Fibroblast of lung (primary cell): ENCODE results near the gene C17orf67. TPM values are rescaled to one million over a fixed set of nuclear protein-coding genes. Genes with fewer than 3 reads are reported as not detected.

Experiments used
- DNase-seq, 2 donors: peaks; one replicate each; pipeline versions ENCODE4 v3.0.0 to v3.0.0-alpha.2; 2010; ENCODE audit warnings: low read depth in 2 of 2
- H2AFZ ChIP-seq: 2 replicates; pipeline ENCODE4 v1.5.1; 2012; ENCODE audit warnings: low read length, control low read depth, inconsistent platforms
- H3K27ac ChIP-seq: 2 replicates; pipeline ENCODE4 v1.5.1; 2011; ENCODE audit warnings: low read length, control low read depth; ENCODE audit not compliant: insufficient read depth
- H3K27me3 ChIP-seq: 2 replicates; pipeline ENCODE4 v1.5.1; 2011; ENCODE audit warnings: mild to moderate bottlenecking, low read length; ENCODE audit not compliant: control insufficient read depth, insufficient read depth
- H3K36me3 ChIP-seq: 2 replicates; pipeline ENCODE4 v1.5.1; 2011; ENCODE audit warnings: low read length; ENCODE audit not compliant: control insufficient read depth, insufficient read depth
- H3K4me1 ChIP-seq: 2 replicates; pipeline ENCODE4 v1.5.1; 2011; ENCODE audit warnings: low read length; ENCODE audit not compliant: control insufficient read depth, insufficient read depth; ENCODE audit errors: extremely low read depth
- H3K4me2 ChIP-seq: 2 replicates; pipeline ENCODE4 v1.5.1; 2011; ENCODE audit warnings: low read length, control low read depth; ENCODE audit not compliant: insufficient read depth; ENCODE audit errors: extremely low read depth
- H3K4me3 ChIP-seq, 4 experiments: fragments of 200-600 bp in 1 of 4; sonication (generic) in 1 of 4; replicated peaks in 1 of 4; 2 replicates each; pipeline ENCODE4 v1.5.1; 2011 to 2016; ENCODE audit warnings: low read length in 4 of 4, low read depth in 3 of 4, mild to moderate bottlenecking in 3 of 4, control low read depth in 2 of 4, inconsistent platforms in 1 of 4, mixed read lengths in 1 of 4; ENCODE audit not compliant: insufficient read depth in 1 of 4; ENCODE audit errors: control extremely low read depth in 1 of 4
- H3K79me2 ChIP-seq: 2 replicates; pipeline ENCODE4 v1.5.1; 2012; ENCODE audit warnings: mild to moderate bottlenecking, low read length, inconsistent platforms; ENCODE audit not compliant: control insufficient read depth, insufficient read depth
- H3K9ac ChIP-seq: 2 replicates; pipeline ENCODE4 v1.5.1; 2011; ENCODE audit warnings: mild to moderate bottlenecking, low read length, control low read depth; ENCODE audit not compliant: insufficient read depth
- H3K9me3 ChIP-seq: 2 replicates; pipeline ENCODE4 v1.5.1; 2012; ENCODE audit warnings: low read depth, low read length; ENCODE audit not compliant: control insufficient read depth, insufficient read depth
- H4K20me1 ChIP-seq: 2 replicates; pipeline ENCODE4 v1.5.1; 2011; ENCODE audit warnings: low read length; ENCODE audit not compliant: control insufficient read depth, insufficient read depth; ENCODE audit errors: extremely low read depth
- CTCF ChIP-seq, 2 donors: IDR thresholded peaks in 1 of 2; conservative IDR thresholded peaks in 1 of 2; 1 replicate in 1 of 2; 2 replicates in 1 of 2; pipeline ENCODE4 v1.5.1; 2011 to 2012; ENCODE audit warnings: low read length in 2 of 2, control low read depth in 1 of 2, inconsistent platforms in 1 of 2, low read depth in 1 of 2, mild to moderate bottlenecking in 1 of 2
- EZH2 ChIP-seq: IDR thresholded peaks from 2 replicates; pipeline ENCODE4 v1.5.1; 2012; ENCODE audit warnings: low read length, control low read depth, mild to moderate bottlenecking; ENCODE audit errors: missing control alignments
- polyA plus RNA-seq, 2 donors: library from polyadenylated mRNA; depleted of rRNA in 1 of 2; stranded (reverse) in 1 of 2; unstranded in 1 of 2; fragments of >200 nt; gene quantifications; 2 replicates each; pipeline ENCODE4 v1.2.1, GENCODE V29; 2011 to 2012; ENCODE audit warnings: missing spikeins in 1 of 2
- total RNA-seq: library from RNA; depleted of rRNA; stranded (reverse); fragments of >200 nt; gene quantifications from 2 replicates; pipeline ENCODE4 v1.2.1, GENCODE V29; 2014

C17orf67 gene
- total and polyA plus RNA-seq, 2 donors (not counting 1 experiment from before 2014, with no cell fraction given): 0.45 to 1.7 TPM

- H3K27me3 ChIP-seq: no peaks in the 10 kb centered on the region
- TF ChIP-seq CTCF (conservative IDR thresholded peaks at IDR 0.05 in 1 of 2, IDR thresholded peaks at IDR 0.05 in 1 of 2; ENCODE audit: low read depth in 1 of 2, low read length in 2 of 2) (no peak), EZH2 (no peak)
- peak overlapping the region; percentile 62 to 88 (median 76) for H3K4me3 ChIP-seq
- peak overlapping the region; percentile 82 for H3K9ac ChIP-seq
- peak; percentile 6 to 27 for DNase-seq
- peak overlapping the region; percentile 69 for H2AFZ ChIP-seq
- H3K4me2 ChIP-seq: peak overlapping the region; percentile 89
- H3K36me3 ChIP-seq: no peaks in the 10 kb centered on the region
- peaks cover 23% of the 10 kb centered on the region for H3K79me2 ChIP-seq
- no peaks in the 10 kb centered on the region for H4K20me1 ChIP-seq
- H3K4me1 ChIP-seq: peaks cover 11% of the 10 kb centered on the region
- peak overlapping the region; percentile 91 for H3K27ac ChIP-seq
- no peaks in the 10 kb centered on the region for H3K9me3 ChIP-seq
These were observed 902 bp upstream of the C17orf67 start for GRCh38 chr17:56834380-56835263.

DNA sequence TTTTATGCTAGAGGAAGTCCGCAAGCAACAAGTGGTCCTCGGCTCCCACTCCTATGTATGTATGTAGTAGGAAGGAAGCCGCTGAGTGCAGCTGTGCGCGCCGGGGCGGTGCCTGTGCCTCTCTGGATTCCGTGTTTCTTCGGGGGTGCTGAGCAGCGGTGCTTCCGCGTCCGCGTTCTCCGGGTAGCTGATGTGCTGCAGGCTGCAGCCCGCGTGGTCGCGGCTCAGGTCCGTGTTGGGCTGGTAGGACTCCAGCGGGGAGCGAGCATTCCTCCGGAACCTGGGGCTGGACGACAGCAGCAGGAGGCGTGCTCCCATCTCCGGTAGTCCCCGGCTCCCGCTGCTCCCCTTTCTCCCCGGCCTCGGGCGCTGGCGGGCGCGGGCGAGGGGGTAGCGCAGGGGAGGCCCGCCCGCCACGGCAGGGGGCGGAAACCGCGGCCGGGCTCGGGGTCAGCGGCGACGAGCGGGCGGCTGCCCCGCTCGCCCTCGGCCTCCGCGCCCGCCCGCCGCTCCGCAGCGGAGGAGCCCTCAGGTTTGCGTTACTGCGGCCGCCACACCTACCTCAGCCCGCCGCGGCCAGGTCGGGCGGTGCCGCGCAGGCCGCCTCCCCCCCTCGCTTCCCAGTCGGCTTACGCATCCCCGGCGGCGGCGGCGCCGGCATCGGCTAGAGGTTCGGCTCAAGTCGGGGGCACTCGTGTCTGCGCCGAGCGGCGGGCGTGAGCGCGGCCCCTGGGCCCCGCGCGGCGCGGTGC lies 487 bp downstream of the C17orf67 start:
- no peak for TF ChIP-seq CTCF (conservative IDR thresholded peaks at IDR 0.05 in 1 of 2, IDR thresholded peaks at IDR 0.05 in 1 of 2; ENCODE audit: low read depth in 1 of 2, low read length in 2 of 2)
- no peak for TF ChIP-seq EZH2
- H3K4me3 ChIP-seq: peak overlapping the region; percentile 62 to 79 (median 68)
- no peaks in the 10 kb centered on the region for H3K9me3 ChIP-seq
- DNase-seq: peak; percentile 50 to 57
- H3K27ac ChIP-seq: peak overlapping the region; percentile 76
- no peaks in the 10 kb centered on the region for H3K36me3 ChIP-seq
- H3K9ac ChIP-seq: peak overlapping the region; percentile 71
- no peaks in the 10 kb centered on the region for H3K27me3 ChIP-seq
- no peaks in the 10 kb centered on the region for H4K20me1 ChIP-seq
- H3K4me1 ChIP-seq: peaks cover 11% of the 10 kb centered on the region
- peak overlapping the region; percentile 87 for H3K4me2 ChIP-seq
- peaks cover 25% of the 10 kb centered on the region for H3K79me2 ChIP-seq
- peak overlapping the region; percentile 67 for H2AFZ ChIP-seq

DNA sequence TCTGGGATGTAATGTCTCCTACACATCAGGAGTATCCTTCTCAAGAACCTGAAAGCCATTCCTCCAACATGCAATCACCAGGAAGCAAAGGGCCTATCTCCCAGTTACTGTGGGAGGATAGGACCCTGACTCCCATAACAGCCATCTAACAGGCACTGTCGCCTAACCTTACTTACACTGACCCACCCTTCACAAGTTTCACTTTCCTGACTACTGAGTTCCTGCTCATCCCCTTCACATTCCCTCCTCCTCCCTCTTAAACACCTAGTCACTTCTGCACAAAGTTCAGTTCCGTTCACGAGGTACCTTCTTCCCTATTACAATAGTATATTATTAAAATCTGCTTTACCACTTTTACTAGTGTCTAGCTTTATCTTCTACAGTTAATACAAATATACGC lies 1.3 kb downstream of the C17orf67 start:
- no peaks in the 10 kb centered on the region for H3K9me3 ChIP-seq
- TF ChIP-seq EZH2 (no peak), CTCF (conservative IDR thresholded peaks at IDR 0.05 in 1 of 2, IDR thresholded peaks at IDR 0.05 in 1 of 2; ENCODE audit: low read depth in 1 of 2, low read length in 2 of 2) (no peak)
- no peaks in the 10 kb centered on the region for H3K27me3 ChIP-seq
- peak overlapping the region; percentile 87 for H3K4me2 ChIP-seq
- H3K4me1 ChIP-seq: peaks cover 11% of the 10 kb centered on the region
- DNase-seq: no peak
- peak overlapping the region; percentile 62 to 79 (median 68) for H3K4me3 ChIP-seq
- H3K27ac ChIP-seq: no peak overlapping the region
- H2AFZ ChIP-seq: no peak overlapping the region
- no peaks in the 10 kb centered on the region for H4K20me1 ChIP-seq
- no peak overlapping the region for H3K9ac ChIP-seq
- no peaks in the 10 kb centered on the region for H3K36me3 ChIP-seq
- peaks cover 25% of the 10 kb centered on the region for H3K79me2 ChIP-seq
